NCI-H345 treated with DMSO at 0.1 percent for 48 hours (cell line): ENCODE measurements around the gene STARD13.

Experiments
- DNase-seq: peaks from one replicate; lab custom pipeline; 2025; ENCODE audit not compliant: unreplicated experiment; lab: John Stamatoyannopoulos, UW

Gene STARD13

DNA sequence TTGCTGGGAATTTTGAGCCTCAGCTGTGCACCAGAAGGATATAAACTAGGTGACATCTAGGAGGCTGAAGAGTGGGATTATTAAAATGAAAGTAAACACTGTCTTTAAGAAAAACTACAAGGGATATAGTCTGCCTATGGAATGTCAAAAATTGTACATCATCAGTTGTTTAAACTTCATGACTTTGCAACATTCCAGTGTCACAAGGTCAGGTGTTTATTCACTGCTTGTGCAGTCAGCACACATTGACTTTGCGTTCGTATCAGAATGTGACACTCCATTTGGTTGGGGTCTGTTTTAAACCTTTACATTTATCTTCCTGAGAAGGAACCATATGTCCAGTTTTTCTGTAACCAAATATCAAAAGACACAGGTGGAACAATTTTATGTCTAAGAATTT is 183.7 kb downstream of the STARD13 start:
- DNase-seq = no peak

DNA sequence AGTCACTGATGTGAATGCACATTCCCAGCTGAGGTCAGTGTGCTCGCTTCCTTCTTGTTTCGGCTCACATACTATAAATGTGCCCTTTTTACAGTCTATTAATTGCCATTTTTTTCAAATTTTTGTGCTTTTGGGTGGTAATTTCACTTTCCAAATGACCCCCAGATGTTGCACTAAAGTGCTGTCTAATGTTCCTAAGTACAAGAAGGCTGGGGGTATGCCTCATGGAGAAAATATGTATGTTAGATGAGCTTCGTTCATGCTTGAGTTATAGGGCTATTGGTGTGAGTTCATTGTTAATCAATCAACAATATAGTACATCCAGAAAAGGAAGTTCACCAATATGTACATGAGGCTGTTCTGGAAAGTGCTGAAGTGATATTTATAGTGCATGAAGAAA is 184.7 kb downstream of the STARD13 start:
- DNase-seq = no peak

GRCh38 chr13:33099860-33100259 is 185.7 kb downstream of the STARD13 start:
- DNase-seq = no peak

- DNase-seq = no peak
Observed at GRCh38 chr13:33096886-33097605, 188.5 kb downstream of the STARD13 start.

DNA sequence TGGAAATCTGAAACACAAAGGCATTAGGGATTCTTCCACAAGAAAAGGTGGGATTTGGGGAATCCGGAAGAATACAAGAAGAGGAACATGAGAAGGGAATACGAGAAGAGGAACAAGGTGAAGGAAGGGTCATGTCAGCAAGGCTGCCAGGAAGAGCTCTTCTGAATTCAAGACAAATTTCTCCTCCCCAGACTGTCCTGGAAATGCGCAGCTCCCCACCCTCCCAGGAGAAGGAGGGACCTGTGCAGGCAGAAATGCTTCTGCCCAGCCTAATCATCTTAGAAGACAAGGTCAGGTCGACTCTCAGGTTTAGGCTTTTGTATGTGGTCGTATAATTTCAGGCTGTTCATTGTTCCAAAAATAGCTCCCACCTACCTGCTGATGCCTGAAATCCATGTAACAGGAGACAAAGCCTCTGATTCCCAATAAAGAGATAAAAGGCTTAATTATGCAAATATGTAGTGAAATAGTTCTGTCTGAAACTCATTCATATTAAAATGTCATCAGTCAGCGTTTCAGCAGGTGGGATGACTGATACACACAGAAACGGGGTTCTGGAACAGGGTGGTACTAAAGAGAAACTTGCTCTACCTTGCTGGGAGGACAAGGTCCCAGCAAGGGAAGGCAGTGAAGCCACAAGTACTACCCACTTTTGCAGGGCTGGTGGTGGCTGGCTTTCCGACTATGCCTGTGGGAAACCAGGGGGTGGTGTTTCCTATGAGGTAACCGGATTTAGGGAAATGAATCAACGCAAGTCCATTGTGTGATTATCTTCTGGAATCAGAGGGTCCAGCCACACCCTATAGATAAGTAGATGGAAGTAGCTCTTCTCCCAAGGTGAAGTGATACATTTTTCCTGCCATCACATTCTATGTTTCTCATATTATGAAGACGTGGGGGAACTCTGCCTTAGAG is 193.2 kb downstream of the STARD13 start:
- no peak for DNase-seq

GRCh38 chr13:33091415-33091774 is 194.2 kb downstream of the STARD13 start:
- DNase-seq = no peak

DNA sequence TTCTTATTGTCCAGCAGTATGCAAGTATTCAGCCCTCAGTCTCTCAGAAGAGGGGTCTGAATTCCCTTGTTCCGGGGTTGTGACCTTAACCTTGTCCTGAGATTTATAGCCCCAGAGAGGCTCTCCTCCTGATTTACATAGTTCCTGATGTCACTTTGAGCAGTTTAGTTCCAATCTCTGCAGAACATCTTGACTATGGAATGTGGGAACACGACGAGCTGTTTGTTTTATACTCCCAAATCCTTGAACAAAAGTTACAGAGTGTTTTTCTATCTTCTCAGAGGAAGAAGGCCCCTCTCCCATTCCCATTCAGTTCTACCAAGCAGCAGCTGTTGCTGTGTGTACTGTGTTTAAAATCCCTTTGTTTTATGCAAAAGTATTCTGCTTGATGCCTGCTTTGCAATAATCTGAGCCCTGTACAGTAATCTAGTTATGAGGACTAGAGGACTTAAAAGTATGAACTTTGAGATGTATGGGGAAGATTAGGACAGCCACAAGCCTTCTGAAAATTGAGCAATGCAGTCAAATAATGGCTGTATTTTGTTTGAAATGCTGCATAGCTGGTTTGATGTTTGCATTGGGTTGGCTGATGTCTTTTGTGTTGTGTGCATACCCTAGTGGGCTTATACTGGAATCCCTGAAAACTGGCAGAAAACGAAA is 194.7 kb downstream of the STARD13 start:
- DNase-seq = no peak

DNA sequence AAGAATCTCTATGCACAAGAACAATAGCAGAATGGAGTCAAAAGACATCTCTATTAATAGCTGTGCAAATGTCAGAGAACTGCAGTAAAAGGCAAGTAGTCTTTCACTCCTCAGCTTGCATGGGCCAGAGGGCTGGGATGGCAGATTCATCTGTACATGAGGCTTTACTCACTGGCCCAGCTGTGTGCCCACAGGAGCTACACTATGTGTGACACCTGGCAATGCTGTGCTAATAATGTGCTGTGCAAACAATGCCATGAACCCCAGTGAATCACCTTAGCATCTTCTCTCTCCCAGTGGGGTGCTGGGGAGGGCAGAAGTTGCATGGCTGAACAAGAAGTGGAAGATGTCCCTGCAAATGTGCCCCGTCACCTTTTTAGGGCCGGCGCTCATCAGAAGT is 196.2 kb downstream of the STARD13 start:
- DNase-seq = no peak

DNA sequence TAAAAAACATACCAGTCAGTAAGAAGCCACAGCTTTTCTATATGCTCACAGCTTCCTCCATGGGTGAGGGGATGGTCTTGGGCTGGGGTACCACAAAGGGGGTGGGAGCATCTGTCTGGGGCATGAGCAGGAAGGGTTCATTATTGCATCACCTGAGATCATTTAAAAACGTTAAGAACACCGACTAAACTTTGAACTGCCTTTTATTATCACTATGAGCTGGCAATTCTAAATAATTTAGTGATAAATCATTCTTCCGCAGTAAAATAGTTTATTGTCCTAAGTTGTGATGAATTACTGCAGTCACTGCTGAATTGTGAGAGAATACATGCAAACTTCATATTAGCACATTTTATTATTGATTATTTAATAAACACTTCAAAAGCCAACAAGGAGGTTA is 197.8 kb downstream of the STARD13 start:
- DNase-seq = no peak

DNA sequence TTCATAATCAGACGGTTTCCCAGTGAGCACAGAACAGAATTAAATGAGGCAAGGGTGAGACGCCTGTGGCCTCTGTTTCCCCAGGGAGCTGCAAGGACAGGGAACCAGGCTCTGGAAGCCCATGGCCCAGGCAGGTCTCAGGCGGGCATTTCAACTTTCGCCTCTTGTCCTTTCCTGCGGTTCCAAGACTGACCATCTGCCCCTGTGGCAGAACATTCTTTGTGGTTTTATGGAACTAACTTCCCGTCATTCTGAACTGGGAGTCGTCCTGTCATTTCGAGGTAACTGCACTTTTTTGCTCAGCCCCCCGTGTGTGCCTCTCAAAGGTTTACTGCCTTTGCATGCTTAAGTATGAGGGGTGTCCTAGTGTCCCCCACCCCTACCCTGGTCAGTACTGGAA is 198.5 kb downstream of the STARD13 start:
- DNase-seq = no peak

DNA sequence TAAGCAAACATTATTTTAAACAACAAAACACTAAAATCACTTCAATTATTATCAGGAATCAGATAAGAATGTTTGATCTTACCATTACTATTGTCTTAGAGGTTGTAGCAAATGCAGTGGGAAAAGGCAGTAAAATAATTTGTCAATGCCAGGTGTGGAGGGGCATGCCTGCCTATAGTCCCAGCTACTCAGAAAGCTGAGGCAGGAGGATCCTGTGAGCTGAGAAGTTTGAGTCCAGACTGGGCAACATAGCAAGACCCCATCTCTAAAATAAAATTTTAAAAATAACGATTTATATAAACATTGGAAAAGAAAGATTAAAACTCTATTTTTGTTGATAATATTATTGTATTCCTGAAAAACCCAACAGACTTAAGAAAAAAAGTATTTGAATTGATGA is 202.5 kb downstream of the STARD13 start:
- DNase-seq = no peak

DNA sequence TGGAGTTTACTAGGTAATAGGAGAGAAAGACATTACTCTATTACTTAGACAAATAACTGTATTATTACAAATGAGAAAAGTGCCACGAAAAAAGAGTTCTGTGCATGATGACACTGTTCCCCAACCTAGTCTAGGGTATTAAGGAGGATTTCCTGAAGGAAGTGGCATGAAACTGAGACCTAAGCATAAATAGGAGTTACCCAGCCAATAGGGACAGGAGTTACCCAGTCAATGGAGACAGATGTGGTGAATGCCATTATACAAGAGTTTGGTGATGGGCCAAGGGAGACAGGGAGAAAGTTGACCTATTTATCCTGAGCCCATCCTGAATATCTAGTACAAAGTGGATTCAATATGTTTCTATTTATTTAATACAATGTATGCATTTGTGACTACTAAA is 203.9 kb downstream of the STARD13 start:
- DNase-seq = no peak

GRCh38 chr13:33080972-33081590 is 204.5 kb downstream of the STARD13 start:
- no peak for DNase-seq

- DNase-seq = no peak
Observed at GRCh38 chr13:33079960-33080359, 205.6 kb downstream of the STARD13 start.

- DNase-seq = no peak
Observed at GRCh38 chr13:33078263-33078662, 207.3 kb downstream of the STARD13 start.

DNA sequence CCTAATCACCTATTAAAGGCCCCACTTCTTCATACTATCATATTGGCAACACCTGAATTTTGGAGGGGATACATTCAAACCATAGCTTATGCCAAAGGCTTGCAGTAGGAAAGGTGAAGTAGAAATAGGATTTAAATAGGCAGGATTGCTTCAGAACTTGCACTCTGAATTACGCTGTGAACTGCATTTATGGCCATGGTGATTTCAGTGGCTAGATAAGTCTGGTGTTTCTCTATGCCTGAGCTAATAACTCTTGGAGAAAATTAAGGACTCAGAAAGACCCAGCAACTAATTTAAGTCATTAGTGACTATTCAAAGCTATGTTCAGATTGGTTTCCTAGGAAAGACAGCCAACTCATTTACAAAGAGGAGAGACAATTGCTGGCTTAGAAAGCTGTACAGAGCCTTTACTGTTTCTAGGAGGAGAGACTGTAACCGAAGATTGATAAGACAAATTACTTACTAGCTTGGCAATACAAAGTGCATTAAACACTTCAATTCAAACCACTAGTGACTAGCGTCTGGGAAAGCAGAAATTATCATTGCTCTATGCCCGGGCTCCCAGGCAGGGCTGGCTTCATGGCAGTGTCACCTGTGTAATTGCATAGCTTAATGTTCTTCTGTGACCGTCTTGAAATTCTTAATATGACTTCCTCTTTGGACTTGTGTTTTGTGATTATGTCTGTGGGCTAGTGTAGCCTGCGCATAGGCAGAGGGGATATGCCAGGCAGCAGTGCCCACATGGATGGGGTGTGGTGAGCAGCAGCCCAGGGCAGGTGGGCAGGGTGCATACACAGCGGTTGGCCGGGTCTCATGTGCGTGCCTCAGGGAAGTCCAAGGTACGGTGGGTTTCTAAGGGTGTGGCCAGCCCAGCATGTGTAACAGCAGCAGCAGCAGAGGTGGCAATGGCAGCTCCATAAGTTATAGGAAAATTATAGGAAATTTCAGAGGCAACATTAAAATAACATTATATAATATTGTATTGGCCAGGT is 209.3 kb downstream of the STARD13 start:
- DNase-seq = no peak

GRCh38 chr13:33073338-33073737 is 212.2 kb downstream of the STARD13 start:
- DNase-seq = no peak

- no peak for DNase-seq
Observed at GRCh38 chr13:33072759-33073158, 212.8 kb downstream of the STARD13 start.

DNA sequence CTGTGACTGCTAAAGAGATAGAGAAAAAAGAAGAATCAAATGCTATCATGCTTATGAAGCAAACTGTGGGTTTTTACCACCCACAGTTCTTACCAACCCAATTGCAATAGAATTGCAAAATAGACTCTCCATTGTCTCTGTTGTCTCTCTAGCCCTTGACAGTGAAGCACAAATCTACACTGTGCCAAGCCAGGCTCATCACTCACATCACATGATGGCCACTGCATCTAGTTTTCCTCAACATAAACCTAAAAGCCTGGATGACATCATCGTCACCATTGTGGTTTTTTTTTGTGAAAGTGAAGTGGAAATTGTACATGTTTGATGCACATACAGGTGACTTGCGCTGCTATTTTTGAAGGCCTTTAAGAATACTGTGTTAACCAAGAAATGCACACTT is 213.3 kb downstream of the STARD13 start:
- DNase-seq = no peak

GRCh38 chr13:33070713-33071112 is 214.8 kb downstream of the STARD13 start:
- DNase-seq = no peak
